ENCODE results near the gene MEGF6. TPM values are rescaled to one million over a fixed set of nuclear protein-coding genes. Genes with fewer than 3 reads are reported as not detected.

Gene MEGF6
- total and polyA plus RNA-seq, 9 of the 15 experiments (the other 6 are each of a cell fraction or from before 2014, with no cell fraction given), result 0.03 to 1.7 (median 0.24) TPM; not detected in 3

DNA sequence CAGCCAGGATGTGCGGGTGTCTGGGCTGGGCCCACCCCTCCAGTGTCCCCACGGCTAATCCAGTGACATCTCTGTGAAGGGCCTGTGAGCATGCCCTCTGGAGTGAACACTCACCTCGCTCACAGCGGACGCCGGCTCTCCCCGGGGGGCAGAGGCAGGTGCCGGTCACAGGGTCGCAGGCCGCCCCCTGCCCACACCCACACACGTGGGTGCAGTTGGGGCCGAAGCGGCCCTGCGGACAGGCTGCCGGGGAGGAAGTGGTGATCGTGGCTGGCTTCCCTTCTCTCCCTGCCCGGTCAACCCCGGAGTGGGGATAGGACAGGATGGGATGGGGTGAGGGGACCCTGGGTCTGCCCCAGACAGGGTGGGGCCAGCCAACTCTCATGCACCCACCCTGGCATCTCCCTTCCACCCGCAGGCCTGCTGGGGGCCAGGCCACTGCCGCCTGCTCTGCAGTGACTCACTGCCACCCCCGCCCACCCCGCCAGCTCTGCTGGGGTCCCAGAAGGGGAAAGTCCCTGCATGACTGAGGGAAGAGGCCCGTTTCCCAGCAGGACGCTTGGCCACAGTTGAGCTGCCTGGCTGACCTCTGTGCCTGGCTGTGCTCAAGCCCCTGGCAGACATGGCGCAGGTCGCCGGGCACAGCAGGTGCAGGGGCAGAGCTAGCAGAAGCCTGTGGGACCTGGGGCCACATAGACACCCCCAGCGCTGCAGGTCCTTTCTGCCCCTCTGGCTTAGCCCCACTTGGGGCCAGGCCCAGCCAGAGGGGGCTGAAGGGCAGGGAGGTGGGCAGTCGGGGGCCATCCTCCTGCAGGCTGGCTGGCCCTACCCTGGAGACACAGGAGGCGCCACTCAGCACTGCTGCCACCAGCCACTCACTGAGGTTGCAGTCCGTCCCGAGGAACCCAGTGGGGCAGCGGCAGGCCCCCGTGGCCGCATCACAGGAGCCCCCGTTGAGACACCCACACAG lies 115.2 kb downstream of the MEGF6 start:
- Histone ChIP-seq H3K79me2 (ENCODE audit: control insufficient read depth, insufficient read depth, low read length) (no peaks in the 10 kb centered on the region), H3K4me3 (no peak overlapping the region), H3K27me3 (ENCODE audit: control insufficient read depth in 2 of 2, insufficient read depth in 2 of 2, low read length in 2 of 2) (peaks cover 13 to 58% of the 10 kb centered on the region in 2 experiments; a peak in 3 of 5 replicates), H4K20me1 (replicated peaks; ENCODE audit: control insufficient read depth, insufficient read depth, low read length) (peaks cover 10% of the 10 kb centered on the region; the same call in 1 of the 2 replicates), H3K9me1 (ENCODE audit: control insufficient read depth, insufficient read depth, low read length) (no peaks in the 10 kb centered on the region), H3K36me3 (ENCODE audit: control insufficient read depth, insufficient read depth, low read length) (no peaks in the 10 kb centered on the region), H3K9me3 (replicated peaks; ENCODE audit: control insufficient read depth, insufficient read depth, low read depth, low read length) (no peaks in the 10 kb centered on the region), H3K4me2 (ENCODE audit: insufficient read depth, low read length) (no peak overlapping the region), H3K4me1 (replicated peaks in 1 of 2; ENCODE audit: control insufficient read depth in 2 of 2, insufficient read depth in 2 of 2, low read length in 2 of 2) (peaks cover 0 to 68% of the 10 kb centered on the region in 2 experiments; a peak in 2 of 5 replicates), H3K27ac (ENCODE audit: extremely low read depth, low read depth, low read length) (no peak overlapping the region), H2AFZ (ENCODE audit: low read depth, low read length) (no peak overlapping the region), H3K9ac (ENCODE audit: insufficient read depth in 1 of 2, low read depth in 2 of 2, low read length in 2 of 2) (no peak overlapping the region)
- no peak for FAIRE-seq
- no peak for ATAC-seq
- 5% methylated on average over 32 of the region's 36 CpGs for WGBS (ENCODE audit: insufficient coverage, low coverage, missing lambda C conversion rate)
- CTCF ChIA-PET (ENCODE audit: low intra/inter-chr PET ratio), result no interaction called here
- BruUV-seq (replicated peaks), result no TSS peak
- POLR2A ChIA-PET, result no interaction called here
- in situ Hi-C loops (cut with MboI) (no loop called here), intact Hi-C loops (cut with micrococcal nuclease) (no loop called here)
- DNase-seq (ENCODE audit: extremely low read depth in 1 of 4, low spot score in 3 of 4), result no peak
- TF ChIP-seq HNRNPUL1 (IDR thresholded peaks at IDR 0.05; ENCODE audit: low read length) (no peak), GTF2A2 (tag; IDR thresholded peaks at IDR 0.05) (no peak), PTBP1 (IDR thresholded peaks at IDR 0.05; ENCODE audit: low read depth, low read length) (no peak), ZNF224 (CRISPR knock-in tag; IDR thresholded peaks at IDR 0.05) (no peak)
- TF ChIP-seq, protein P1, sequence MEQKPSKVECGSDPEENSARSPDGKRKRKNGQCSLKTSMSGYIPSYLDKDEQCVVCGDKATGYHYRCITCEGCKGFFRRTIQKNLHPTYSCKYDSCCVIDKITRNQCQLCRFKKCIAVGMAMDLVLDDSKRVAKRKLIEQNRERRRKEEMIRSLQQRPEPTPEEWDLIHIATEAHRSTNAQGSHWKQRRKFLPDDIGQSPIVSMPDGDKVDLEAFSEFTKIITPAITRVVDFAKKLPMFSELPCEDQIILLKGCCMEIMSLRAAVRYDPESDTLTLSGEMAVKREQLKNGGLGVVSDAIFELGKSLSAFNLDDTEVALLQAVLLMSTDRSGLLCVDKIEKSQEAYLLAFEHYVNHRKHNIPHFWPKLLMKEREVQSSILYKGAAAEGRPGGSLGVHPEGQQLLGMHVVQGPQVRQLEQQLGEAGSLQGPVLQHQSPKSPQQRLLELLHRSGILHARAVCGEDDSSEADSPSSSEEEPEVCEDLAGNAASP (IDR thresholded peaks at IDR 0.05), result no peak
- TF ChIP-seq, protein P2, sequence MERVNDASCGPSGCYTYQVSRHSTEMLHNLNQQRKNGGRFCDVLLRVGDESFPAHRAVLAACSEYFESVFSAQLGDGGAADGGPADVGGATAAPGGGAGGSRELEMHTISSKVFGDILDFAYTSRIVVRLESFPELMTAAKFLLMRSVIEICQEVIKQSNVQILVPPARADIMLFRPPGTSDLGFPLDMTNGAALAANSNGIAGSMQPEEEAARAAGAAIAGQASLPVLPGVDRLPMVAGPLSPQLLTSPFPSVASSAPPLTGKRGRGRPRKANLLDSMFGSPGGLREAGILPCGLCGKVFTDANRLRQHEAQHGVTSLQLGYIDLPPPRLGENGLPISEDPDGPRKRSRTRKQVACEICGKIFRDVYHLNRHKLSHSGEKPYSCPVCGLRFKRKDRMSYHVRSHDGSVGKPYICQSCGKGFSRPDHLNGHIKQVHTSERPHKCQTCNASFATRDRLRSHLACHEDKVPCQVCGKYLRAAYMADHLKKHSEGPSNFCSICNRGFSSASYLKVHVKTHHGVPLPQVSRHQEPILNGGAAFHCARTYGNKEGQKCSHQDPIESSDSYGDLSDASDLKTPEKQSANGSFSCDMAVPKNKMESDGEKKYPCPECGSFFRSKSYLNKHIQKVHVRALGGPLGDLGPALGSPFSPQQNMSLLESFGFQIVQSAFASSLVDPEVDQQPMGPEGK (CRISPR knock-in tag; IDR thresholded peaks at IDR 0.05; ENCODE audit: borderline replicate concordance), result no peak

Measured in K562 (cell line).